Liver (tissue), 9 donors: Measurements from ENCODE around the gene LCMT2. TPM values are rescaled to one million over a fixed set of nuclear protein-coding genes. Genes with fewer than 3 reads are reported as not detected.

ENCODE experiments used
- DNase-seq: peaks from one replicate; pipeline ENCODE4 v3.0.0-alpha.2; 2017; ENCODE audit warnings: low spot score
- H3K27ac ChIP-seq, 2 donors: one replicate each; pipeline ENCODE4 v1.7.0; 2013; ENCODE audit warnings: inconsistent platforms in 2 of 2, low read length in 2 of 2, control low read depth in 1 of 2, low read depth in 1 of 2, mild to moderate bottlenecking in 1 of 2
- H3K27me3 ChIP-seq, 4 donors: one replicate each; pipeline versions ENCODE4 v1.6.1 to v1.7.0; 2013; ENCODE audit warnings: low read length in 3 of 4, inconsistent platforms in 1 of 4, mild to moderate bottlenecking in 1 of 4, moderate library complexity in 1 of 4; ENCODE audit not compliant: control insufficient read depth in 4 of 4, insufficient read depth in 4 of 4
- H3K36me3 ChIP-seq, 4 donors: one replicate each; pipeline versions ENCODE4 v1.6.1 to v1.7.0; 2013; ENCODE audit warnings: low read length in 3 of 4, mild to moderate bottlenecking in 3 of 4, low read depth in 1 of 4, moderate library complexity in 1 of 4; ENCODE audit not compliant: control insufficient read depth in 4 of 4, insufficient read depth in 3 of 4
- H3K4me1 ChIP-seq, 4 donors: one replicate each; pipeline versions ENCODE4 v1.6.1 to v1.7.0; 2013; ENCODE audit warnings: low read length in 3 of 4, mild to moderate bottlenecking in 3 of 4, moderate library complexity in 1 of 4; ENCODE audit not compliant: control insufficient read depth in 4 of 4, insufficient read depth in 4 of 4
- H3K4me3 ChIP-seq, 3 donors: one replicate each; pipeline versions ENCODE4 v1.6.1 to v1.7.0; 2013; ENCODE audit warnings: low read length in 3 of 3, control low read depth in 1 of 3, low read depth in 1 of 3, mild to moderate bottlenecking in 1 of 3
- H3K9ac ChIP-seq, 2 donors: one replicate each; pipeline ENCODE4 v1.7.0; 2013; ENCODE audit warnings: low read length in 2 of 2, mild to moderate bottlenecking in 2 of 2, moderate library complexity in 2 of 2, control low read depth in 1 of 2, low read depth in 1 of 2
- H3K9me3 ChIP-seq, 4 donors: one replicate each; pipeline versions ENCODE4 v1.6.1 to v1.7.0; 2013; ENCODE audit warnings: low read length in 3 of 4; ENCODE audit not compliant: control insufficient read depth in 4 of 4
- EGR1 ChIP-seq, 2 donors: IDR thresholded peaks; 2 replicates each; pipeline ENCODE4 v1.6.1; 2016 to 2018; ENCODE audit warnings: antibody characterized with exemption in 2 of 2, low read depth in 2 of 2
- FOXA1 ChIP-seq: IDR thresholded peaks from 2 replicates; pipeline ENCODE4 v1.6.1; 2016; ENCODE audit warnings: antibody characterized with exemption
- FOXA2 ChIP-seq: IDR thresholded peaks from 2 replicates; pipeline ENCODE4 v1.6.1; 2016; ENCODE audit warnings: antibody characterized with exemption
- GABPA ChIP-seq, 2 donors: IDR thresholded peaks in 1 of 2; conservative IDR thresholded peaks in 1 of 2; 2 replicates each; pipeline ENCODE4 v1.6.1; 2016; ENCODE audit warnings: antibody characterized with exemption in 2 of 2, mild to moderate bottlenecking in 1 of 2, moderate library complexity in 1 of 2
- HNF4A ChIP-seq, 2 donors: conservative IDR thresholded peaks; 2 replicates each; pipeline ENCODE4 v1.6.1; 2016; ENCODE audit warnings: antibody characterized with exemption in 2 of 2, mild to moderate bottlenecking in 2 of 2
- HNF4G ChIP-seq: IDR thresholded peaks from 2 replicates; pipeline ENCODE4 v1.6.1; 2016; ENCODE audit warnings: antibody characterized with exemption
- RAD21 ChIP-seq, 2 donors: IDR thresholded peaks; 2 replicates each; pipeline ENCODE4 v1.6.1; 2016; ENCODE audit warnings: antibody characterized with exemption in 2 of 2, mild to moderate bottlenecking in 2 of 2
- WGBS: extraction: QIAGEN DNeasy Blood & Tissue Kit; methylation state at CpG from one replicate; pipeline ENCODE4 v1.1.7; 2013; 5-methylcytosine and 5-hydroxymethylcytosine counted together
- polyA plus RNA-seq, 2 donors: library from polyadenylated mRNA; stranded (reverse) in 1 of 2; unstranded in 1 of 2; fragments of 200-250 nt in 1 of 2; fragments of >200 nt in 1 of 2; fragmentation: Nextera tagmentation in 1 of 2; extraction: Ambion mirVana in 1 of 2; gene quantifications; one replicate each; pipeline versions ENCODE4 v1.2.1 to v1.2.3, GENCODE V29; 2013 to 2015
- total RNA-seq, 2 donors: library from RNA; depleted of rRNA; stranded (reverse); fragments of >200 nt; gene quantifications; one replicate each; pipeline ENCODE4 v1.2.3, GENCODE V29; 2014
- TF ChIP-seq, protein P1 (sequence below): fragments of 150-350 bp; IDR thresholded peaks from 2 replicates; pipeline ENCODE4 v1.5.1; 2017; ENCODE audit warnings: improper control_type of control experiment, low read depth, low read length; ENCODE audit not compliant: missing input control
- TF ChIP-seq, protein P2 (sequence below): IDR thresholded peaks from 2 replicates; pipeline ENCODE4 v1.6.1; 2016; ENCODE audit warnings: antibody characterized with exemption
- TF ChIP-seq, protein P3 (sequence below): IDR thresholded peaks from 2 replicates; pipeline ENCODE4 v1.6.1; 2016; ENCODE audit warnings: antibody characterized with exemption
- donor health status: healthy.
- donor health status: healthy.
- donor health status: healthy.
- donor health status: healthy.
- donor health status: healthy.

Gene LCMT2
- total and polyA plus RNA-seq, 4 donors = 3.1 to 4.3 (median 3.9) TPM

DNA sequence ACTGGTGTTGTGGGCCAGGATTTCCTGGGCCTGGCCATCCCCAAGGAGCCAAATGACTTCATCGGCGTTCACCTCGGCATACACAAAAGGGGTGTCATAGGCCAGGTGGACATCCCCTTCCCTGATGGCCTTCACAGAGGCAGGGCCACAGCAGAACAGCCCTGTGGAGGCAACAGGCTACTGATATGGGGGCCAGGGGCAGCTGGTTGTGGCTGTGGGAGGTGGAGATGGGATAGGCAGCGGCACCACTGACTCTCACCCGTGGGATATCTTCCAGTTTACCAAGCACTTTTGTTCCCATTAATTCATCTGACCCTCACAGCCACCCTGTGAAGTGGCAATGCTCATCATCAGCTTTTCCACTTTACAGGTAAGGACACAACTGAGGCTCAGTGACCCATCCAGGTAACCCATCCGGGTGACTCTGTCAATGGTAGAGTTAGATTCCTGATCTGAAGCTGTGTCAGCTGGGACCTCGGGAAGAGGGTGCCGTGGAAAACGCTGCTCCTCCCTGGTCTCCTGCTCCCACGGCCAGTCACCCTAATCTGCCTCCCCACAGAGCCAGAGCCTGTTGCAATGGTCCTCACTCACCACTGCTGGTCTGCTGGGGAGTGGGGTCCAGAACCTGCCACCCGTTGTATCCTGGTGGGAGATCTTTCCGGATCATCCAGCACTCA lies 48.3 kb downstream of the LCMT2 start:
- no peaks in the 10 kb centered on the region for H3K4me1 ChIP-seq
- H3K9ac ChIP-seq = no peak overlapping the region
- no peak overlapping the region for H3K27ac ChIP-seq
- DNase-seq = no peak
- H3K4me3 ChIP-seq = no peak overlapping the region
- whole genome bisulfite sequencing = 88% methylated on average over 12 of the region's 12 CpGs
- no peaks in the 10 kb centered on the region for H3K36me3 ChIP-seq
- no peaks in the 10 kb centered on the region for H3K9me3 ChIP-seq
- TF ChIP-seq HNF4A (conservative IDR thresholded peaks at IDR 0.05) = no peak
- H3K27me3 ChIP-seq = no peaks in the 10 kb centered on the region

DNA sequence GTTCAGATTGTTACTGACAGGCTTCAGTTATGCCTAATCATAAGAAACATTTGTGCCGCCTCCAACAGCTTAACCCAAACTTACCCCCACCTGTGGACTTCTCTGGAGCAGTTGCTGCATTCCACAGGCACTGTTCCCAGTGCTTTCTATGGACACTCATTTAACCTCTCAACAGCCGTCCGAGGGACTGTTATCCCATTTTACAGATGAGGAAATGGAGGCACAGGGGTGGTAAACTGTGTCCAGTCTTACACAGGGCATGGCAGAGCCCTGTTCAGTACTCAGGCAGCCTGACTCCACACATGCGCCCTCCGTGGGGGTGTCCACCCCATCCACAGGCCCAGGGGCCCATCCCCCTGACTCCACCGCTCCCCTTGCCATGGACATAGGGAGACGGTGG lies 49.4 kb downstream of the LCMT2 start:
- H3K4me3 ChIP-seq = no peak overlapping the region
- H3K9me3 ChIP-seq = no peaks in the 10 kb centered on the region
- no peaks in the 10 kb centered on the region for H3K27me3 ChIP-seq
- H3K9ac ChIP-seq = no peak overlapping the region
- no peaks in the 10 kb centered on the region for H3K4me1 ChIP-seq
- H3K36me3 ChIP-seq = no peaks in the 10 kb centered on the region
- H3K27ac ChIP-seq = no peak overlapping the region
- no peak for DNase-seq
- 89% methylated on average over 7 of the region's 7 CpGs for WGBS
- TF ChIP-seq, protein P1, sequence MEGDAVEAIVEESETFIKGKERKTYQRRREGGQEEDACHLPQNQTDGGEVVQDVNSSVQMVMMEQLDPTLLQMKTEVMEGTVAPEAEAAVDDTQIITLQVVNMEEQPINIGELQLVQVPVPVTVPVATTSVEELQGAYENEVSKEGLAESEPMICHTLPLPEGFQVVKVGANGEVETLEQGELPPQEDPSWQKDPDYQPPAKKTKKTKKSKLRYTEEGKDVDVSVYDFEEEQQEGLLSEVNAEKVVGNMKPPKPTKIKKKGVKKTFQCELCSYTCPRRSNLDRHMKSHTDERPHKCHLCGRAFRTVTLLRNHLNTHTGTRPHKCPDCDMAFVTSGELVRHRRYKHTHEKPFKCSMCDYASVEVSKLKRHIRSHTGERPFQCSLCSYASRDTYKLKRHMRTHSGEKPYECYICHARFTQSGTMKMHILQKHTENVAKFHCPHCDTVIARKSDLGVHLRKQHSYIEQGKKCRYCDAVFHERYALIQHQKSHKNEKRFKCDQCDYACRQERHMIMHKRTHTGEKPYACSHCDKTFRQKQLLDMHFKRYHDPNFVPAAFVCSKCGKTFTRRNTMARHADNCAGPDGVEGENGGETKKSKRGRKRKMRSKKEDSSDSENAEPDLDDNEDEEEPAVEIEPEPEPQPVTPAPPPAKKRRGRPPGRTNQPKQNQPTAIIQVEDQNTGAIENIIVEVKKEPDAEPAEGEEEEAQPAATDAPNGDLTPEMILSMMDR = no peak
- no peak for TF ChIP-seq HNF4A (conservative IDR thresholded peaks at IDR 0.05)
- no peak for TF ChIP-seq FOXA2
- no peak for TF ChIP-seq GABPA (IDR thresholded peaks at IDR 0.05 in 1 of 2, conservative IDR thresholded peaks at IDR 0.05 in 1 of 2)
- no peak for TF ChIP-seq RAD21 (IDR thresholded peaks at IDR 0.05)
- TF ChIP-seq, protein P2, sequence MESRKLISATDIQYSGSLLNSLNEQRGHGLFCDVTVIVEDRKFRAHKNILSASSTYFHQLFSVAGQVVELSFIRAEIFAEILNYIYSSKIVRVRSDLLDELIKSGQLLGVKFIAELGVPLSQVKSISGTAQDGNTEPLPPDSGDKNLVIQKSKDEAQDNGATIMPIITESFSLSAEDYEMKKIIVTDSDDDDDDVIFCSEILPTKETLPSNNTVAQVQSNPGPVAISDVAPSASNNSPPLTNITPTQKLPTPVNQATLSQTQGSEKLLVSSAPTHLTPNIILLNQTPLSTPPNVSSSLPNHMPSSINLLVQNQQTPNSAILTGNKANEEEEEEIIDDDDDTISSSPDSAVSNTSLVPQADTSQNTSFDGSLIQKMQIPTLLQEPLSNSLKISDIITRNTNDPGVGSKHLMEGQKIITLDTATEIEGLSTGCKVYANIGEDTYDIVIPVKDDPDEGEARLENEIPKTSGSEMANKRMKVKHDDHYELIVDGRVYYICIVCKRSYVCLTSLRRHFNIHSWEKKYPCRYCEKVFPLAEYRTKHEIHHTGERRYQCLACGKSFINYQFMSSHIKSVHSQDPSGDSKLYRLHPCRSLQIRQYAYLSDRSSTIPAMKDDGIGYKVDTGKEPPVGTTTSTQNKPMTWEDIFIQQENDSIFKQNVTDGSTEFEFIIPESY = no peak
- no peak for TF ChIP-seq EGR1 (IDR thresholded peaks at IDR 0.05; ENCODE audit: low read depth in 2 of 2)

DNA sequence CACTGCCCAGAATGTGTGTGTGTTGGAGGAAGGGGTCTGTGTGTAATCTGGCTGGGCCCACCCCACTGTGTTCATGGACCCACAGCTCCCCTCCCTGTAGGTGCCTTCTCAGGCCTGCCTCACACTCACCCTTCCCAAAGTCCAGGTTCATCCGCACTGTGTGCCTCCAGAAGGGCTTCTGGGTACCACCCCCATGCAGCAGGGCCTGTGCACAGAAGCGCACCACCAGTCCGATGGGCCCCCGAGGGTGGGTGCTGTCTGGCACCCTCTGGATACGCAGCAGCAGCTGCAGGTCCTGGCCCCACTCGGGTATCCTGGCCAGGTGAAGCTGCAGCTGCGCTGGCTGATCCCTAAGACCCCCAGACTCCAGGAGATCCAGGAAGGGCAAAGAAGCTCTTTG lies 50.9 kb downstream of the LCMT2 start:
- no peak for TF ChIP-seq HNF4A (conservative IDR thresholded peaks at IDR 0.05)
- TF ChIP-seq RAD21 (IDR thresholded peaks at IDR 0.05) = no peak
- no peak for TF ChIP-seq FOXA1
- 83% methylated on average over 7 of the region's 7 CpGs for WGBS
- DNase-seq = no peak
- Histone ChIP-seq H3K36me3 (no peaks in the 10 kb centered on the region), H3K27ac (no peak overlapping the region), H3K27me3 (no peaks in the 10 kb centered on the region), H3K9ac (no peak overlapping the region), H3K4me3 (no peak overlapping the region), H3K9me3 (no peaks in the 10 kb centered on the region), H3K4me1 (no peaks in the 10 kb centered on the region)

DNA sequence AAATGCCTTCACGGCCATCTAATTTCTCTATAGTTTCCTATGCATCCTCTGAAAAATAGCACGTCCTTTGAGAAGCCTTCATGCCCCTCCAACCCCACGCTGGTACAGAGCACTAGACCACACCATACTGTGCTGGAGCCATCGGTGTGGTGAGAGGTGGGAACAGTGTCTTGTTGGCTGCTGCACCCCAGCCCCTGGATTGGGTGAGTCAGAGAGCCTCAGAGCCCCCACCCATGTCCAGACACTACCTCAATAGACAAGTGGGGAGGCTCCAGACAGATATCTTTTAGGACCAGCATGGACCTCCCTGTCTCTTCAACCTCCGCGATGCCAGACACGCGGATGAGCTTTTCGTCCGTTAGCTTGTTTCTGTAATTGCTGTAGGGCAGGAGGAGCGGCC lies 51.5 kb downstream of the LCMT2 start:
- Histone ChIP-seq H3K9me3 (no peaks in the 10 kb centered on the region), H3K27ac (no peak overlapping the region), H3K4me1 (no peaks in the 10 kb centered on the region), H3K9ac (no peak overlapping the region), H3K27me3 (no peaks in the 10 kb centered on the region), H3K4me3 (no peak overlapping the region), H3K36me3 (no peaks in the 10 kb centered on the region)
- DNase-seq = no peak
- TF ChIP-seq, protein P3, sequence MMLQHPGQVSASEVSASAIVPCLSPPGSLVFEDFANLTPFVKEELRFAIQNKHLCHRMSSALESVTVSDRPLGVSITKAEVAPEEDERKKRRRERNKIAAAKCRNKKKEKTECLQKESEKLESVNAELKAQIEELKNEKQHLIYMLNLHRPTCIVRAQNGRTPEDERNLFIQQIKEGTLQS = no peak
- no peak for TF ChIP-seq GABPA (IDR thresholded peaks at IDR 0.05 in 1 of 2, conservative IDR thresholded peaks at IDR 0.05 in 1 of 2)
- no peak for TF ChIP-seq HNF4A (conservative IDR thresholded peaks at IDR 0.05)
- TF ChIP-seq FOXA2 = no peak
- TF ChIP-seq HNF4G = no peak
- TF ChIP-seq, protein P1 = no peak
- 84% methylated on average over 11 of the region's 11 CpGs for WGBS
